Suprapubic skin (tissue), 4 donors: Measurements from ENCODE around the gene EPC2. TPM values are rescaled to one million over a fixed set of nuclear protein-coding genes. Genes with fewer than 3 reads are reported as not detected.

ENCODE experiments used
- DNase-seq, 2 donors: peaks; one replicate each; pipeline ENCODE4 v3.0.0-alpha.2; 2019; ENCODE audit warnings: low spot score in 2 of 2
- H3K27ac ChIP-seq: fragments of 200-600 bp; sonication (generic); one replicate; pipeline ENCODE4 v1.5.1; 2019
- H3K27me3 ChIP-seq: fragments of 200-600 bp; sonication (generic); one replicate; pipeline ENCODE4 v1.5.1; 2019
- H3K36me3 ChIP-seq: fragments of 200-600 bp; sonication (generic); one replicate; pipeline ENCODE4 v1.5.1; 2019
- H3K4me1 ChIP-seq: fragments of 200-600 bp; sonication (generic); one replicate; pipeline ENCODE4 v1.5.1; 2019
- H3K4me3 ChIP-seq: fragments of 200-600 bp; sonication (generic); one replicate; pipeline ENCODE4 v1.5.1; 2019; ENCODE audit warnings: mild to moderate bottlenecking
- H3K9me3 ChIP-seq: fragments of 200-600 bp; sonication (generic); one replicate; pipeline ENCODE4 v1.5.1; 2019
- EP300 ChIP-seq: sonication (generic); formaldehyde crosslinking; IDR thresholded peaks from one replicate; pipeline ENCODE4 v1.6.1; 2017; ENCODE audit warnings: antibody characterized with exemption
- POLR2A ChIP-seq, 2 donors: fragments of 450-650 bp; IDR thresholded peaks; one replicate each; pipeline ENCODE4 v1.6.1; 2017; ENCODE audit warnings: antibody characterized with exemption in 2 of 2, mild to moderate bottlenecking in 2 of 2, moderate library complexity in 2 of 2
- POLR2AphosphoS5 ChIP-seq, 3 donors: sonication (generic); formaldehyde crosslinking; IDR thresholded peaks; one replicate each; pipeline ENCODE4 v1.6.1; 2017; ENCODE audit warnings: antibody characterized with exemption in 3 of 3
- WGBS: methylation state at CpG from one replicate; pipeline ENCODE4 v1.1.5; 2018; 5-methylcytosine and 5-hydroxymethylcytosine counted together
- total RNA-seq, 4 donors: library from RNA; depleted of rRNA; stranded (reverse); fragments of >200 nt; gene quantifications; one replicate each; pipeline ENCODE4 v1.1.0, GENCODE V29; 2016
- TF ChIP-seq, protein P1 (sequence below), 2 donors: fragments of 200-600 bp in 1 of 2; fragments of 450-650 bp in 1 of 2; sonication (generic) in 1 of 2; IDR thresholded peaks; one replicate each; pipeline ENCODE4 v1.5.1; 2016 to 2019; ENCODE audit warnings: antibody characterized with exemption in 2 of 2, mild to moderate bottlenecking in 1 of 2, moderate library complexity in 1 of 2

The EPC2 gene
- total RNA-seq, 4 donors from 2014 or later, result 22.9 to 30.3 (median 26.9) TPM

DNA sequence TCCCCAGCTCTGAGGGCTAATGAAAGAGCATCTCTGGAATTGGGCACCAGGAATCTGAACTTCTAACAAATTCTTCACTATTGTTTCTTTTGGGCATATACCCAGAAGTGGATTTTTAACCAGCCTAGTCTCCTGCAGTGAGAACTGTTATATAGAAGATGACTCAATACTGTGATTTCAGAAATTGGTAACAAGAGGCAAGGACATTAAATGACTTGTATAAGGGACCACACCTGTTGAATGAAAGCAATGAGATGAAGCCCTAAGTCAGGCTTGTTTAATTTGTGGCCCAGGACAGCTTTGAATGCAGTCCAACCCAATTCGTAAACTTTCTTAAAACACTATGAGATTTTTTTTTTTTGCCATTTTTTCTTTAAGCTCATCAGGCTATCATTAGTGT is 57.9 kb downstream of the EPC2 start:
- Histone ChIP-seq H3K4me3 (no peak overlapping the region), H3K4me1 (no peaks in the 10 kb centered on the region), H3K9me3 (peaks cover 23% of the 10 kb centered on the region), H3K27me3 (no peaks in the 10 kb centered on the region), H3K36me3 (peaks cover 5% of the 10 kb centered on the region), H3K27ac (no peak overlapping the region)
- TF ChIP-seq POLR2A (IDR thresholded peaks at IDR 0.05), result no peak
- TF ChIP-seq EP300, result no peak
- TF ChIP-seq POLR2AphosphoS5 (IDR thresholded peaks at IDR 0.05), result no peak
- WGBS, result 97% methylated on average over 1 of the region's 1 CpG
- DNase-seq, result no peak

DNA sequence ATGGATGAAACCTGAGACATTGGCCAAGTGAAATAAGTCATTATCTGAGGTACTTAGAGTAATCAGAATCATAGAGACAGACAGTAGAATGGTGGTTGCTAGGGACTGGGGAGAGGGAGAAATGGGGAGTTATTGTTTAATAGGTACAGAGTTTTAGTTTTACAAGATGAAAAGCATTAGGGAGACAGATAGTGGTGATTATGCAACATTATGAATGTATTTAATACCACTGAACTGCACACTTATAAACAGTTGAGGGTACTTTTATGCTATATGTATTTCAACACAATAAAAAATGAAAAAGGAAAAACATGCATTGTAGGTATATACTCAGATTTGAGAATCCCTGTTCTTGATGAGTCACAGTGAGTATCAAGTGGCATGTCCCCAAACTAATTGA is 59.7 kb downstream of the EPC2 start:
- TF ChIP-seq, protein P1, sequence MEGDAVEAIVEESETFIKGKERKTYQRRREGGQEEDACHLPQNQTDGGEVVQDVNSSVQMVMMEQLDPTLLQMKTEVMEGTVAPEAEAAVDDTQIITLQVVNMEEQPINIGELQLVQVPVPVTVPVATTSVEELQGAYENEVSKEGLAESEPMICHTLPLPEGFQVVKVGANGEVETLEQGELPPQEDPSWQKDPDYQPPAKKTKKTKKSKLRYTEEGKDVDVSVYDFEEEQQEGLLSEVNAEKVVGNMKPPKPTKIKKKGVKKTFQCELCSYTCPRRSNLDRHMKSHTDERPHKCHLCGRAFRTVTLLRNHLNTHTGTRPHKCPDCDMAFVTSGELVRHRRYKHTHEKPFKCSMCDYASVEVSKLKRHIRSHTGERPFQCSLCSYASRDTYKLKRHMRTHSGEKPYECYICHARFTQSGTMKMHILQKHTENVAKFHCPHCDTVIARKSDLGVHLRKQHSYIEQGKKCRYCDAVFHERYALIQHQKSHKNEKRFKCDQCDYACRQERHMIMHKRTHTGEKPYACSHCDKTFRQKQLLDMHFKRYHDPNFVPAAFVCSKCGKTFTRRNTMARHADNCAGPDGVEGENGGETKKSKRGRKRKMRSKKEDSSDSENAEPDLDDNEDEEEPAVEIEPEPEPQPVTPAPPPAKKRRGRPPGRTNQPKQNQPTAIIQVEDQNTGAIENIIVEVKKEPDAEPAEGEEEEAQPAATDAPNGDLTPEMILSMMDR (IDR thresholded peaks at IDR 0.05), result no peak
- Histone ChIP-seq H3K4me1 (no peaks in the 10 kb centered on the region), H3K27ac (no peak overlapping the region), H3K4me3 (no peak overlapping the region), H3K27me3 (no peaks in the 10 kb centered on the region), H3K9me3 (peaks cover 23% of the 10 kb centered on the region), H3K36me3 (peaks cover 5% of the 10 kb centered on the region)
- no peak for DNase-seq

GRCh38 chr2:148716378-148716920 is 71.9 kb downstream of the EPC2 start:
- Histone ChIP-seq H3K27ac (no peak overlapping the region), H3K4me3 (no peak overlapping the region), H3K9me3 (no peaks in the 10 kb centered on the region), H3K36me3 (no peaks in the 10 kb centered on the region), H3K4me1 (peaks cover 16% of the 10 kb centered on the region), H3K27me3 (no peaks in the 10 kb centered on the region)
- TF ChIP-seq EP300, result no peak
- WGBS, result 49% methylated on average over 2 of the region's 2 CpGs
- no peak for DNase-seq

DNA sequence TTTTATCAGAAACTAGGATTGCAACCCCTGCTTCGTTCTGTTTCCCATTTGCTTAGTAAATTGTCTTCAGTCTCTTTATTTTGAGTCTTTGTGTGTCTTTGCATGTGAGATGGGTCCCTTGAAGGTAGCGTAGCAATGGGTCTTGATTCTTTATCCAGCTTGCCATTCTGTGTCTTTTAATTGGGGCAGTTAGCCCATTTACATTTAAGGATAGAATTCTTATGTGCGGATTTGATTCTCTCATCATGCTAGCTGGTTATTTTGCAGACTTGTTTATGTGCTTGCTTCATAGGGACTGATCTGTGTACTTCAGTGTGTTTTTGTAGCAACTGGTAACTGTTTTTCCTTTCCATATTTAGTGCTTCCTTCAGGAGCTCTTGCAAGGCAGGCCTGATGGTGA is 73.5 kb downstream of the EPC2 start:
- no peaks in the 10 kb centered on the region for H3K27me3 ChIP-seq
- no peak overlapping the region for H3K4me3 ChIP-seq
- 79% methylated on average over 3 of the region's 3 CpGs for WGBS
- no peaks in the 10 kb centered on the region for H3K36me3 ChIP-seq
- H3K4me1 ChIP-seq, result peaks cover 25% of the 10 kb centered on the region
- no peak overlapping the region for H3K27ac ChIP-seq
- TF ChIP-seq, protein P1 (IDR thresholded peaks at IDR 0.05), result no peak
- TF ChIP-seq EP300 (no peak), POLR2AphosphoS5 (IDR thresholded peaks at IDR 0.05) (no peak), POLR2A (IDR thresholded peaks at IDR 0.05) (no peak)
- H3K9me3 ChIP-seq, result no peaks in the 10 kb centered on the region
- no peak for DNase-seq

GRCh38 chr2:148719195-148719749 is 74.7 kb downstream of the EPC2 start:
- Histone ChIP-seq H3K9me3 (no peaks in the 10 kb centered on the region), H3K4me1 (peaks cover 25% of the 10 kb centered on the region), H3K36me3 (no peaks in the 10 kb centered on the region), H3K27ac (no peak overlapping the region), H3K4me3 (no peak overlapping the region), H3K27me3 (no peaks in the 10 kb centered on the region)
- no peak for DNase-seq
- 85% methylated on average over 4 of the region's 6 CpGs for WGBS
- TF ChIP-seq POLR2AphosphoS5 (IDR thresholded peaks at IDR 0.05) (no peak), EP300 (no peak), POLR2A (IDR thresholded peaks at IDR 0.05) (no peak)
- TF ChIP-seq, protein P1 (IDR thresholded peaks at IDR 0.05), result no peak

GRCh38 chr2:148719941-148720436 is 75.4 kb downstream of the EPC2 start:
- no peak for TF ChIP-seq POLR2AphosphoS5 (IDR thresholded peaks at IDR 0.05)
- no peak for TF ChIP-seq POLR2A (IDR thresholded peaks at IDR 0.05)
- no peak for TF ChIP-seq EP300
- TF ChIP-seq, protein P1 (IDR thresholded peaks at IDR 0.05), result no peak
- H3K9me3 ChIP-seq, result no peaks in the 10 kb centered on the region
- H3K27me3 ChIP-seq, result no peaks in the 10 kb centered on the region
- WGBS, result 57% methylated on average over 1 of the region's 2 CpGs
- no peaks in the 10 kb centered on the region for H3K36me3 ChIP-seq
- H3K27ac ChIP-seq, result no peak overlapping the region
- no peak for DNase-seq
- no peak overlapping the region for H3K4me3 ChIP-seq
- peaks cover 25% of the 10 kb centered on the region for H3K4me1 ChIP-seq
